Central memory CD8-positive, alpha-beta T cell (primary cell): Measurements from ENCODE around the gene ACSL5.

Experiments used
- ATAC-seq: fragments of 150-1000 bp; cut with Tn5 transposase; replicated peaks from 2 replicates; pipeline ENCODE4 v1.10.0; 2022; ENCODE audit warnings: mild to moderate bottlenecking, moderate FRiP score, moderate number of reproducible peaks; ENCODE audit not compliant: poor library complexity, severe bottlenecking; ENCODE audit errors: extremely low read depth
- DNase-seq, 2 donors: peaks; one replicate each; pipeline ENCODE4 v3.0.0; 2021; ENCODE audit warnings: low spot score in 2 of 2
- H3K27ac Mint-ChIP-seq: one replicate; pipeline ENCODE4 v1.8.0; 2022; ENCODE audit warnings: low read depth, mild to moderate bottlenecking, moderate library complexity, mixed read lengths
- H3K27me3 Mint-ChIP-seq: one replicate; pipeline ENCODE4 v1.8.0; 2022; ENCODE audit warnings: mixed read lengths
- H3K36me3 Mint-ChIP-seq: one replicate; pipeline ENCODE4 v1.8.0; 2022; ENCODE audit warnings: mild to moderate bottlenecking, moderate library complexity, mixed read lengths; ENCODE audit not compliant: insufficient read depth
- H3K4me1 Mint-ChIP-seq: one replicate; pipeline ENCODE4 v1.8.0; 2022; ENCODE audit warnings: mixed read lengths
- H3K4me3 Mint-ChIP-seq: one replicate; pipeline ENCODE4 v1.8.0; 2022; ENCODE audit warnings: mild to moderate bottlenecking, moderate library complexity, mixed read lengths
- H3K9me3 Mint-ChIP-seq: one replicate; pipeline ENCODE4 v1.8.0; 2022; ENCODE audit warnings: mixed read lengths

The ACSL5 gene

DNA sequence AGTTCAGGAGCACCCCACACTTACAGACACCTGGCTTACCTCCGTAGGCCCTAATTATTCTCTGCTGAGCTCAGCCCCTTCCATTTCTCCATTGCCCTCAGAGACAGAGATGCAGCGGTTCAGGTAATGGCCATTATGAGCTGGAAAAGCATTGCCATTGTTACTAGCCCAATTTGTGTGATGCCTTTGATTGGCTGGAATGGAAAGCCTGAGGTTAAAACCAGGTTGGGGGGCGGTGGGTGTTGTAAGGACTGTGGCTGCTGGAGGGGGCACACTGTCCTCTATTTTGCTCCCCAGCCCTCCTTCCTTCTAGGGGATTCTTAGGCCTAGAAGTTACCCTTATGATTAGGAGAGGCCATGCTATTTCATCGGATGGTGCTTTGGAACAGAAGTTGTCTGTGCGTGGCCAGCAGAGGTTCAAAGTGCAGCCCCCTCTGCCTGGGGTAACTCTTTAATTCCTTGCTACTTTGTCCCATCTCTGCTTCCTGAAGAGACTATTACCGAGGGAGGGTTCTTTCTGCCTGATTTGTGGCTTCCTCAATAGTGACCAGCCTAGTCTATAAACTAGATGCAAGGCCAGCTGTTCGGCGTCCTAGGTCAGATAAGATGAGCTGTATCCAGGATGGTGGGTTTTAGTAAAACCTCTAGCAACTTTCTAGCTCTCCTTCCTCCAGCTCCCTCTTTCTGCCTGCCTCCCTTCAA lies 14.2 kb upstream of the ACSL5 start:
- Mint-ChIP-seq H3K9me3 (no peaks in the 10 kb centered on the region), H3K4me1 (peaks cover 15% of the 10 kb centered on the region), H3K27me3 (no peaks in the 10 kb centered on the region), H3K4me3 (no peak overlapping the region), H3K36me3 (peaks cover 4% of the 10 kb centered on the region), H3K27ac (no peak overlapping the region)
- DNase-seq (no peak), ATAC-seq (no peak)

- Mint-ChIP-seq H3K27ac (no peak overlapping the region), H3K36me3 (peaks cover 4% of the 10 kb centered on the region), H3K27me3 (no peaks in the 10 kb centered on the region), H3K4me1 (peaks cover 23% of the 10 kb centered on the region), H3K4me3 (no peak overlapping the region), H3K9me3 (no peaks in the 10 kb centered on the region)
- DNase-seq (no peak), ATAC-seq (no peak)
Observed at GRCh38 chr10:112360308-112361270, 13.3 kb upstream of the ACSL5 start.

DNA sequence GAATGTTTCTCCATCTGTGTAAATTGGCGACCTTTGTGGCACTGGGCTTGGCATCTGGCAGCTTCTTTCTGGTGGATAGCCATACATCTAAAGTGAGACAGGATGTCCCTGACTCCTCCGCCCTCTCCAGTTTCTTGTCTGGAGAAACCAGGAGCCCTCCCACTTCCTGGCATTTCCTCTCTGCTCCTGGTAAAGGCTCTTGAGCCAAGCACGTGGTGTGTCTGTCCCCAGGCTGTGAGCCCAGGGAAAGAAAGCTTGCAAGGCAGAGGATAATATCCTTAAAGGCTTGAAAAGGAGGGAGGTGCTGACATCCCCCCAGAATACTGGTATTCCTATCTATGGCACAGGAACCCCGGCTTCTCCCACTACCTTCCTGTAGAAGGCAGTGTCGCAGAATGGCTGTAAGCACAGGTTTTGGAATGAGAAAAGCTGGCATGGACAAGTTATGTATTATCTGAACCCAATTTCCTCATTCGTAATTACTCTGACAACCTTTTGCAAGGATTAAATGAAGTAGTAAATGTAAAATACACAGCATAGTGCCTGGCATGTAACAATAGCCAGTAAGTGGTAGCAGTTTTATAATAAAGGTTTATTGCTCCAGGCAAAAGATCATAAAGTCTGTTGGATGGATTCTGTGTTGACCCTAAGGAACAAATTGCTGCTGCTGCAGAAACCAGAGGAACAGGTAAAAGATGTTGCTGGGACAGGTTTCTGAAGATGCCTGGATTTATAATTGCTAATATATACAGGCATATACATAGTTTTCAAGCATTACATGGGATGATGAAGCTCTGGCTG lies 11.8 kb upstream of the ACSL5 start:
- no peaks in the 10 kb centered on the region for H3K9me3 Mint-ChIP-seq
- ATAC-seq, result no peak
- no peak overlapping the region for H3K27ac Mint-ChIP-seq
- peaks cover 4% of the 10 kb centered on the region for H3K36me3 Mint-ChIP-seq
- no peaks in the 10 kb centered on the region for H3K27me3 Mint-ChIP-seq
- no peak overlapping the region for H3K4me3 Mint-ChIP-seq
- DNase-seq, result peak in 1 of 2 donors; percentile 6
- H3K4me1 Mint-ChIP-seq, result peaks cover 29% of the 10 kb centered on the region

- ATAC-seq, result no peak
- Mint-ChIP-seq H3K9me3 (no peaks in the 10 kb centered on the region), H3K27me3 (no peaks in the 10 kb centered on the region), H3K27ac (no peak overlapping the region), H3K36me3 (peaks cover 4% of the 10 kb centered on the region), H3K4me3 (no peak overlapping the region), H3K4me1 (peaks cover 36% of the 10 kb centered on the region)
- DNase-seq, result no peak
Observed at GRCh38 chr10:112362833-112363232, 11.1 kb upstream of the ACSL5 start.

DNA sequence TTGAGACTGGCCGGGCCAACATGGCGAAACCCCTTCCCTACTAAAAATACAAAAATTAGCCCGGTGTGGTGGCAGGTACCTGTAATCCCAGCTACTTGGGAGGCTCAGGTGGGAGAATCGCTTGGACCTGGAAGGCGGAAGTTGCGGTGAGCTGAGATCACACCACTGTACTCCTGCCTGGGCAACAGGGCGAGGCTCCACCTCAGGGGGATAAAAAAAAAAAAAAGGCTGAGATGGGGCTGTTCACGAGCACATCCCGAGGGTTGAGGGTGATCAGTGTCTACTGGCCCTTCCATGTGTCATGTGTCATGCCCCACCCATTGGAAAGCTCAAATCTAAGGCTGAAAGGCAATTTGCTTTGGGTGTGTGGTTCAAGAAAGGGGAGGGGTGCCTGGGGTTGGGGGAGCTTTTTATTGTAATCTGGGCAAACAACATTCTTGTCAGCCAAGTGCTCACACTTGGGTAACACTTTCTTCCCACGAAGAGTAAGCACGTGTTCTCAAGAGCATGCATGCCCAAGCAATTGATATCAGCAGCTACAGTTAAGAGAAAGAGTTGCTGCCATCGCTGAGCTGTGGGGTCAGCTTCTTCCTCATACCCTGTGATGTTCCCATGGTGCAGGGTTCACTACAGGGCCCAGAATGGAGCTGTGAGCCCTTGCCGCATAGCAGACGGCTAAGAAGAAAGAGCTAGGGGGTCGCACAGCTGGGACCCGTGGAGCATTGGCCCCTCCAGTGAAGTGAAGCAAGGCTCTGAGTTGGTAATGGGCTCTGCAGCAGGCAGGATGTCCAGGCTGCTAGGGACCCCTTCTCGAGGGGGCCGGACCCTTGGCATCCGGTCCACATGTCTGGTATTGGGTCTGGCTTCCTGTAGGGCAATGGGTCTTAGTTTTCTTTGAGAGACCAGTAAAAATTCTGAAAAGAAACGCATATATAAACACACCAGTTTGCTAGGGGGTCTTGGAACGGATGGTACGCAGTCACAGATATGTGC lies 9.9 kb upstream of the ACSL5 start:
- peak overlapping the region; percentile 64 for H3K27ac Mint-ChIP-seq
- DNase-seq, result peak in 1 of 2 donors; percentile 16
- peak; percentile 90 for ATAC-seq
- peaks cover 42% of the 10 kb centered on the region for H3K4me1 Mint-ChIP-seq
- H3K9me3 Mint-ChIP-seq, result no peaks in the 10 kb centered on the region
- H3K4me3 Mint-ChIP-seq, result no peak overlapping the region
- H3K36me3 Mint-ChIP-seq, result peaks cover 4% of the 10 kb centered on the region
- H3K27me3 Mint-ChIP-seq, result no peaks in the 10 kb centered on the region

GRCh38 chr10:112365014-112365432 lies 8.9 kb upstream of the ACSL5 start:
- no peaks in the 10 kb centered on the region for H3K9me3 Mint-ChIP-seq
- no peak for DNase-seq
- no peak overlapping the region for H3K4me3 Mint-ChIP-seq
- H3K36me3 Mint-ChIP-seq, result peaks cover 4% of the 10 kb centered on the region
- ATAC-seq, result no peak
- peaks cover 52% of the 10 kb centered on the region for H3K4me1 Mint-ChIP-seq
- no peaks in the 10 kb centered on the region for H3K27me3 Mint-ChIP-seq
- H3K27ac Mint-ChIP-seq, result no peak overlapping the region

DNA sequence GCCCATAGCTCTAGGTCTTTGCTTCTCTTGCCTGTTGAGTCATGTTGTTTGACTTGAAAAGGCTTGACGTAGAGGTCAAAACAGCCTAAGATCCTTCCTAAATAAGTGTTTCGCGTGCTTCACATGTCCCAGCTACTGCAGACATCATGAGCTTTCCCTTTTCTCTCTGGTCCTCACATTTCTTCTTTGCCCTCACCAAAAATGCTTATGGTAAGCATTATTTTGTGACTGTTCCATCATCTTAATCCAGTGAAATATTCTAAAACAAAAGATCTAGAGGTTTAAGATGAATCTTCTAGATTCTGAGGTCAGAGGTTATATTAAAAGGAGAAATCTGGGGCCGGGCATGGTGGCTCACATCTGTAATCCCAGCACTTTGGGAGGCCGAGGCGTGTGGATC lies 8.5 kb upstream of the ACSL5 start:
- no peak for ATAC-seq
- Mint-ChIP-seq H3K4me1 (peaks cover 53% of the 10 kb centered on the region), H3K36me3 (peaks cover 4% of the 10 kb centered on the region), H3K27me3 (no peaks in the 10 kb centered on the region), H3K4me3 (no peak overlapping the region), H3K9me3 (no peaks in the 10 kb centered on the region), H3K27ac (no peak overlapping the region)
- DNase-seq, result no peak

- Mint-ChIP-seq H3K4me3 (peak overlapping the region; percentile 50), H3K36me3 (peaks cover 4% of the 10 kb centered on the region), H3K9me3 (no peaks in the 10 kb centered on the region), H3K27ac (peak overlapping the region; percentile 74), H3K27me3 (no peaks in the 10 kb centered on the region), H3K4me1 (peaks cover 59% of the 10 kb centered on the region)
- DNase-seq (no peak), ATAC-seq (no peak)
Observed at GRCh38 chr10:112366992-112367391, 6.9 kb upstream of the ACSL5 start.

DNA sequence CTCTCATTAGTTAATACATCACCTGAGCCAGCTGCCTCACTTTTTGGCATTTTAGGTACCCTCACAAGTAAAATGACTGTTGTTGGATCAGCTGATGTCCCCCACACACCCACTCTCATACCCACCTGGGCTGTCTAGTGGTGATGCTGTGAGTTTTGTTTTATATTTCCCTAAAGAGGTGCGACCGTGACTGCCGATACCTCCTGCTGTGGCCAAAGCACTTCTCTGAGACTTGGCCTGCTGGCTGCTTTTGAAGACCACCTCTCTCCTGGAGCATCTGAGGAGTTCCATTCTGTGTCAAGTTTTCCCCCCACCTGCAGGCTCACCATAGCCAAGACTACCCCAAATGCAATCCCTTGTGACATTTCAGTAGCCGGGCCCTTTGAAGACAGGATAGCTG lies 6.4 kb upstream of the ACSL5 start:
- ATAC-seq (no peak), DNase-seq (no peak)
- no peaks in the 10 kb centered on the region for H3K9me3 Mint-ChIP-seq
- no peaks in the 10 kb centered on the region for H3K27me3 Mint-ChIP-seq
- peaks cover 59% of the 10 kb centered on the region for H3K4me1 Mint-ChIP-seq
- H3K27ac Mint-ChIP-seq, result peak overlapping the region; percentile 74
- peak overlapping the region; percentile 50 for H3K4me3 Mint-ChIP-seq
- peaks cover 4% of the 10 kb centered on the region for H3K36me3 Mint-ChIP-seq

GRCh38 chr10:112369495-112370423 lies 4.2 kb upstream of the ACSL5 start:
- Mint-ChIP-seq H3K4me3 (peak overlapping the region; percentile 68), H3K4me1 (peaks cover 57% of the 10 kb centered on the region), H3K27me3 (no peaks in the 10 kb centered on the region), H3K9me3 (no peaks in the 10 kb centered on the region), H3K27ac (peak overlapping the region; percentile 91), H3K36me3 (peaks cover 2% of the 10 kb centered on the region)
- ATAC-seq (peak; percentile 97), DNase-seq (peak in 1 of 2 donors; percentile 48)

DNA sequence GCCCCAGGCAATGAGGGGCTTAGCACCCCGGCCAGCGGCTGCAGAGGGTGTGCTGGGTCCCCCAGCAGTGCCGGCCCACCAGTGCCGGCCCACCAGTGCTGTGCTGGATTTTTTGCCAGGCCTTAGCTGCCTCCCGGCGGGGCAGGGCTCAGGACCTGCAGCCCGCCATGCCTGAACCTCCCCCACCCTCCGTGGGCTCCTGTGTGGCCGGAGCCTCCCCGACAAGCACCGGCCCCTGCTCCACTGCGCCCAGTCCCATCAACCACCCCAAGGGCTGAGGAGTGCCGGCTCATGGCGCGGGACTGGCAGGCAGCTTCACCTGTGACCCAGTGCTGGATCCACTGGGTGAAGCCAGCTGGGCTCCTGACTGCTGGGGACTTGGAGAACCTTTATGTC lies 3.5 kb upstream of the ACSL5 start:
- peak overlapping the region; percentile 23 for H3K4me3 Mint-ChIP-seq
- DNase-seq (peak in 1 of 2 donors; percentile 9), ATAC-seq (no peak)
- H3K27ac Mint-ChIP-seq, result no peak overlapping the region
- H3K9me3 Mint-ChIP-seq, result no peaks in the 10 kb centered on the region
- H3K27me3 Mint-ChIP-seq, result no peaks in the 10 kb centered on the region
- H3K36me3 Mint-ChIP-seq, result peaks cover 2% of the 10 kb centered on the region
- H3K4me1 Mint-ChIP-seq, result peaks cover 57% of the 10 kb centered on the region
